ENCODE measurements around the gene XXYLT1. TPM values are rescaled to one million over a fixed set of nuclear protein-coding genes. Genes with fewer than 3 reads are reported as not detected.

Gene XXYLT1
- total and polyA plus RNA-seq, 10 of the 15 experiments (the other 5 are each of a cell fraction or from before 2014, with no cell fraction given) = 1.2 to 14.2 (median 9.3) TPM

- ChIA-PET SMC1A (ENCODE audit: uncharacterized antibody, unreplicated experiment) (no interaction called here), RAD21 (ENCODE audit: unreplicated experiment) (no interaction called here), POLR2A (no interaction called here), CTCF (no interaction called here)
- H2AFZ ChIP-seq (ENCODE audit: control insufficient read depth, low read depth, low read length) = no peak overlapping the region
- FAIRE-seq (no peak), DNase-seq (ENCODE audit: low read depth, low spot score) (no peak), ATAC-seq (no peak)
- H3K79me2 ChIP-seq (ENCODE audit: control insufficient read depth, insufficient read depth, low read length) = no peaks in the 10 kb centered on the region
- BruUV-seq (replicated peaks) = no TSS peak
- 92% methylated on average over 17 of the region's 19 CpGs for WGBS (ENCODE audit: insufficient coverage, insufficient replicate concordance, low lambda C conversion rate, missing lambda C conversion rate)
- no peak overlapping the region for H3K4me3 ChIP-seq
- no peak overlapping the region for H3K4me2 ChIP-seq (ENCODE audit: control insufficient read depth, insufficient read depth)
- H3K9me3 ChIP-seq (replicated peaks; ENCODE audit: control insufficient read depth, insufficient read depth, low read length) = no peaks in the 10 kb centered on the region
- H3K9ac ChIP-seq (ENCODE audit: control insufficient read depth, insufficient read depth, low read length) = no peak overlapping the region
- H4K20me1 ChIP-seq (ENCODE audit: control insufficient read depth, insufficient read depth) = no peaks in the 10 kb centered on the region
- intact Hi-C loops (cut with micrococcal nuclease; ENCODE audit: unreplicated experiment) = no loop called here
- no peak overlapping the region for H3K27ac ChIP-seq (ENCODE audit: control insufficient read depth, insufficient read depth)
- no peaks in the 10 kb centered on the region for H3K4me1 ChIP-seq (ENCODE audit: control insufficient read depth, insufficient read depth, low read length)
- no peaks in the 10 kb centered on the region; a peak in 2 of 4 replicates for H3K36me3 ChIP-seq (ENCODE audit: control insufficient read depth in 2 of 2, insufficient read depth in 2 of 2, low read length in 1 of 2)
- in situ Hi-C loops (cut with MboI) = no loop called here
- H3K27me3 ChIP-seq (replicated peaks in 1 of 2; ENCODE audit: control insufficient read depth in 2 of 2, insufficient read depth in 2 of 2, low read length in 1 of 2) = no peaks in the 10 kb centered on the region
- no peak for TF ChIP-seq JUNB (IDR thresholded peaks at IDR 0.05)
- TF ChIP-seq FOS (IDR thresholded peaks at IDR 0.05; ENCODE audit: borderline replicate concordance, extremely low read depth, insufficient read length) = no peak
- TF ChIP-seq ZNF207 (IDR thresholded peaks at IDR 0.05; ENCODE audit: borderline replicate concordance) = no peak
- TF ChIP-seq, protein P1, sequence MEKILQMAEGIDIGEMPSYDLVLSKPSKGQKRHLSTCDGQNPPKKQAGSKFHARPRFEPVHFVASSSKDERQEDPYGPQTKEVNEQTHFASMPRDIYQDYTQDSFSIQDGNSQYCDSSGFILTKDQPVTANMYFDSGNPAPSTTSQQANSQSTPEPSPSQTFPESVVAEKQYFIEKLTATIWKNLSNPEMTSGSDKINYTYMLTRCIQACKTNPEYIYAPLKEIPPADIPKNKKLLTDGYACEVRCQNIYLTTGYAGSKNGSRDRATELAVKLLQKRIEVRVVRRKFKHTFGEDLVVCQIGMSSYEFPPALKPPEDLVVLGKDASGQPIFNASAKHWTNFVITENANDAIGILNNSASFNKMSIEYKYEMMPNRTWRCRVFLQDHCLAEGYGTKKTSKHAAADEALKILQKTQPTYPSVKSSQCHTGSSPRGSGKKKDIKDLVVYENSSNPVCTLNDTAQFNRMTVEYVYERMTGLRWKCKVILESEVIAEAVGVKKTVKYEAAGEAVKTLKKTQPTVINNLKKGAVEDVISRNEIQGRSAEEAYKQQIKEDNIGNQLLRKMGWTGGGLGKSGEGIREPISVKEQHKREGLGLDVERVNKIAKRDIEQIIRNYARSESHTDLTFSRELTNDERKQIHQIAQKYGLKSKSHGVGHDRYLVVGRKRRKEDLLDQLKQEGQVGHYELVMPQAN (conservative IDR thresholded peaks at IDR 0.05) = no peak
- TF ChIP-seq BCL11A (IDR thresholded peaks at IDR 0.05; ENCODE audit: low read depth, low read length) = no peak
- TF ChIP-seq, protein P2, sequence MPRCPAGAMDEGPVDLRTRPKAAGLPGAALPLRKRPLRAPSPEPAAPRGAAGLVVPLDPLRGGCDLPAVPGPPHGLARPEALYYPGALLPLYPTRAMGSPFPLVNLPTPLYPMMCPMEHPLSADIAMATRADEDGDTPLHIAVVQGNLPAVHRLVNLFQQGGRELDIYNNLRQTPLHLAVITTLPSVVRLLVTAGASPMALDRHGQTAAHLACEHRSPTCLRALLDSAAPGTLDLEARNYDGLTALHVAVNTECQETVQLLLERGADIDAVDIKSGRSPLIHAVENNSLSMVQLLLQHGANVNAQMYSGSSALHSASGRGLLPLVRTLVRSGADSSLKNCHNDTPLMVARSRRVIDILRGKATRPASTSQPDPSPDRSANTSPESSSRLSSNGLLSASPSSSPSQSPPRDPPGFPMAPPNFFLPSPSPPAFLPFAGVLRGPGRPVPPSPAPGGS (IDR thresholded peaks at IDR 0.05; ENCODE audit: borderline replicate concordance, insufficient read depth, low read depth, low read length, poor library complexity, severe bottlenecking) = no peak
- TF ChIP-seq, protein P3, sequence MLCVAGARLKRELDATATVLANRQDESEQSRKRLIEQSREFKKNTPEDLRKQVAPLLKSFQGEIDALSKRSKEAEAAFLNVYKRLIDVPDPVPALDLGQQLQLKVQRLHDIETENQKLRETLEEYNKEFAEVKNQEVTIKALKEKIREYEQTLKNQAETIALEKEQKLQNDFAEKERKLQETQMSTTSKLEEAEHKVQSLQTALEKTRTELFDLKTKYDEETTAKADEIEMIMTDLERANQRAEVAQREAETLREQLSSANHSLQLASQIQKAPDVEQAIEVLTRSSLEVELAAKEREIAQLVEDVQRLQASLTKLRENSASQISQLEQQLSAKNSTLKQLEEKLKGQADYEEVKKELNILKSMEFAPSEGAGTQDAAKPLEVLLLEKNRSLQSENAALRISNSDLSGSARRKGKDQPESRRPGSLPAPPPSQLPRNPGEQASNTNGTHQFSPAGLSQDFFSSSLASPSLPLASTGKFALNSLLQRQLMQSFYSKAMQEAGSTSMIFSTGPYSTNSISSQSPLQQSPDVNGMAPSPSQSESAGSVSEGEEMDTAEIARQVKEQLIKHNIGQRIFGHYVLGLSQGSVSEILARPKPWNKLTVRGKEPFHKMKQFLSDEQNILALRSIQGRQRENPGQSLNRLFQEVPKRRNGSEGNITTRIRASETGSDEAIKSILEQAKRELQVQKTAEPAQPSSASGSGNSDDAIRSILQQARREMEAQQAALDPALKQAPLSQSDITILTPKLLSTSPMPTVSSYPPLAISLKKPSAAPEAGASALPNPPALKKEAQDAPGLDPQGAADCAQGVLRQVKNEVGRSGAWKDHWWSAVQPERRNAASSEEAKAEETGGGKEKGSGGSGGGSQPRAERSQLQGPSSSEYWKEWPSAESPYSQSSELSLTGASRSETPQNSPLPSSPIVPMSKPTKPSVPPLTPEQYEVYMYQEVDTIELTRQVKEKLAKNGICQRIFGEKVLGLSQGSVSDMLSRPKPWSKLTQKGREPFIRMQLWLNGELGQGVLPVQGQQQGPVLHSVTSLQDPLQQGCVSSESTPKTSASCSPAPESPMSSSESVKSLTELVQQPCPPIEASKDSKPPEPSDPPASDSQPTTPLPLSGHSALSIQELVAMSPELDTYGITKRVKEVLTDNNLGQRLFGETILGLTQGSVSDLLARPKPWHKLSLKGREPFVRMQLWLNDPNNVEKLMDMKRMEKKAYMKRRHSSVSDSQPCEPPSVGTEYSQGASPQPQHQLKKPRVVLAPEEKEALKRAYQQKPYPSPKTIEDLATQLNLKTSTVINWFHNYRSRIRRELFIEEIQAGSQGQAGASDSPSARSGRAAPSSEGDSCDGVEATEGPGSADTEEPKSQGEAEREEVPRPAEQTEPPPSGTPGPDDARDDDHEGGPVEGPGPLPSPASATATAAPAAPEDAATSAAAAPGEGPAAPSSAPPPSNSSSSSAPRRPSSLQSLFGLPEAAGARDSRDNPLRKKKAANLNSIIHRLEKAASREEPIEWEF (IDR thresholded peaks at IDR 0.05; ENCODE audit: insufficient replicate concordance, low read depth, low read length) = no peak
- TF ChIP-seq IRF4 (IDR thresholded peaks at IDR 0.05; ENCODE audit: low read depth, low read length) = no peak
- no peak for TF ChIP-seq CREB1 (IDR thresholded peaks at IDR 0.05; ENCODE audit: low read depth)
- no peak for TF ChIP-seq STAT1 (conservative IDR thresholded peaks at IDR 0.05)
- no peak for TF ChIP-seq ATF7 (IDR thresholded peaks at IDR 0.05; ENCODE audit: low read depth)
- TF ChIP-seq NFYA (IDR thresholded peaks at IDR 0.05; ENCODE audit: borderline replicate concordance, low read depth, low read length) = no peak
- no peak for TF ChIP-seq MXI1 (IDR thresholded peaks at IDR 0.05; ENCODE audit: low read depth, low read length)
- TF ChIP-seq PML (IDR thresholded peaks at IDR 0.05; ENCODE audit: low read length) = no peak
- no peak for TF ChIP-seq SP1 (IDR thresholded peaks at IDR 0.05; ENCODE audit: low read depth, low read length)
- no peak for TF ChIP-seq MTA2 (IDR thresholded peaks at IDR 0.05; ENCODE audit: low read depth)
- no peak for TF ChIP-seq CHD1 (IDR thresholded peaks at IDR 0.05; ENCODE audit: low read depth, low read length)
Observed at GRCh38 chr3:195072916-195073564, 197.9 kb downstream of the XXYLT1 start.
